Measurements from ENCODE around the gene CYP4F22.

- TF ChIP-seq TARDBP (IDR thresholded peaks at IDR 0.05; ENCODE audit: borderline replicate concordance) (no peak), POLR2A (IDR thresholded peaks at IDR 0.05; ENCODE audit: low read depth, low read length) (no peak), EGR1 (IDR thresholded peaks at IDR 0.05; ENCODE audit: borderline replicate concordance in 1 of 2, low read depth in 2 of 2, low read length in 2 of 2) (no peak), CTCF (IDR thresholded peaks at IDR 0.05 in 2 of 3, conservative IDR thresholded peaks at IDR 0.05 in 1 of 3; ENCODE audit: control insufficient read depth in 2 of 3, extremely low read depth in 1 of 3, insufficient read depth in 1 of 3, low read depth in 3 of 3, low read length in 3 of 3) (no peak), PRDM15 (CRISPR knock-in tag; IDR thresholded peaks at IDR 0.05) (no peak), ESRRA (IDR thresholded peaks at IDR 0.05; ENCODE audit: low read length) (no peak), POLR2AphosphoS5 (IDR thresholded peaks at IDR 0.05; ENCODE audit: low read length) (no peak), RAD21 (IDR thresholded peaks at IDR 0.05; ENCODE audit: insufficient read depth, low read depth, low read length) (no peak), SIN3A (IDR thresholded peaks at IDR 0.05; ENCODE audit: low read depth, low read length) (no peak)
Measured at GRCh38 chr19:15511671-15512424, 3.5 kb downstream of the CYP4F22 start.

Measured in GM12878 (cell line).